Parathyroid adenoma (tissue), 2 donors: ENCODE results near the gene GRAMD1B.

Source experiments
- H2AFZ ChIP-seq: fragments of 300-600 bp; sonication (generic); one replicate; pipeline ENCODE4 v1.7.0; 2017; ENCODE audit warnings: antibody characterized with exemption, mild to moderate bottlenecking
- H3K27ac ChIP-seq: fragments of 300-600 bp; sonication (generic); one replicate; pipeline ENCODE4 v1.7.0; 2017
- H3K27me3 ChIP-seq: fragments of 300-600 bp; sonication (generic); one replicate; pipeline ENCODE4 v1.7.0; 2017; ENCODE audit warnings: low read length; ENCODE audit not compliant: control insufficient read depth, insufficient read depth
- H3K36me3 ChIP-seq: fragments of 300-600 bp; sonication (generic); one replicate; pipeline ENCODE4 v1.7.0; 2017; ENCODE audit warnings: low read length; ENCODE audit not compliant: control insufficient read depth, insufficient read depth
- H3K4me1 ChIP-seq: fragments of 300-600 bp; sonication (generic); one replicate; pipeline ENCODE4 v1.7.0; 2017; ENCODE audit warnings: control low read depth
- H3K4me2 ChIP-seq: fragments of 300-600 bp; sonication (generic); one replicate; pipeline ENCODE4 v1.7.0; 2017; ENCODE audit warnings: low read length
- H3K4me3 ChIP-seq: fragments of 300-600 bp; sonication (generic); one replicate; pipeline ENCODE4 v1.7.0; 2017; ENCODE audit warnings: low read depth, low read length
- H3K79me2 ChIP-seq: fragments of 300-600 bp; sonication (generic); one replicate; pipeline ENCODE4 v1.7.0; 2017; ENCODE audit warnings: control low read depth
- H3K9ac ChIP-seq: fragments of 300-600 bp; sonication (generic); one replicate; pipeline ENCODE4 v1.7.0; 2017; ENCODE audit warnings: mild to moderate bottlenecking
- H3K9me3 ChIP-seq: fragments of 300-600 bp; sonication (generic); one replicate; pipeline ENCODE4 v1.7.0; 2017; ENCODE audit warnings: low read length; ENCODE audit not compliant: control insufficient read depth
- CTCF ChIP-seq: fragments of 300-600 bp; sonication (generic); IDR thresholded peaks from one replicate; pipeline ENCODE4 v1.7.0; 2017; ENCODE audit warnings: antibody characterized with exemption, mild to moderate bottlenecking
- donor health status: primary hyperparathyroidism.

GRAMD1B gene

GRCh38 chr11:123611698-123612097 is 181.6 kb downstream of the GRAMD1B start:
- TF ChIP-seq CTCF = no peak
- no peaks in the 10 kb centered on the region for H3K36me3 ChIP-seq

DNA sequence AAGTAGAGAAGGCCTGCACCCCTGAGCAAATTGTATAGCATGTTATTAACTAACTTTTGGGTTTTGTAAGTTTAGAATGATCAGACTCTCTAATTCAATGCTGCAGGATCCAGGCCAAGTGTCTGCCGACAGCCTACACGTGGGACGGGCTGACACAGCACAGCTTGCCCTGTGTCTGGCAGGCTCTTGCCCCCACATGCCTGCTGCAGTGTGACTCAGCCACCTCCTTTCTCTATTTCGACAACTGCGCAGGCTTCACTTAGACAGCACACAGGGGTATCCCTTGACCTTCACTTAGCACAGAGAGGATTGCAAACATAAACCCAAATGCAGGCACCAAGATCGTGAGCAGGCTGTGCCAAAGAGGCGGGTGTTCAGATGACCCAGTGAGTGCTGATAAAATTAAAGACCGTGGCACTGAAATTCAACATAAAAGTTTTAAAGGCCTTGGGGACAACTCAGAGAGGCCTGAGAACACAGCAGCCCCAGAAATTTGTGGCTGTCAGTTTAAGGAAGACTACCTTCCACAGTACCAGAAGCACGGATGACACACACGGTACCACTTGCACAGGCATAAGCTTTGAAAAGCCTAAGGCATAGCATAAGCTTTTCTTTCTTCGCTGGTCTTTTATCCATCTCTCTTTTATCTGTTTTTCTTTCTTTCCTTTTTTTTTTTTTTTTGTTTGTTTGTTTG is 186.6 kb downstream of the GRAMD1B start:
- Histone ChIP-seq H3K79me2 (no peaks in the 10 kb centered on the region), H3K9me3 (no peaks in the 10 kb centered on the region), H3K36me3 (no peaks in the 10 kb centered on the region), H3K4me3 (no peak overlapping the region), H3K27ac (no peak overlapping the region), H3K4me2 (no peak overlapping the region), H2AFZ (no peak overlapping the region), H3K9ac (no peak overlapping the region), H3K4me1 (no peaks in the 10 kb centered on the region), H3K27me3 (no peaks in the 10 kb centered on the region)
- no peak for TF ChIP-seq CTCF

More at GRCh38 chr11:123611698-123612097, 181.6 kb downstream of the GRAMD1B start:
- no peak overlapping the region for H3K4me3 ChIP-seq
- H2AFZ ChIP-seq = no peak overlapping the region
- H3K9me3 ChIP-seq = no peaks in the 10 kb centered on the region
- no peak overlapping the region for H3K9ac ChIP-seq
- H3K79me2 ChIP-seq = no peaks in the 10 kb centered on the region
- no peak overlapping the region for H3K4me2 ChIP-seq
- H3K27me3 ChIP-seq = no peaks in the 10 kb centered on the region
- H3K27ac ChIP-seq = no peak overlapping the region
- H3K4me1 ChIP-seq = no peaks in the 10 kb centered on the region

GRCh38 chr11:123622576-123622975 is 192.5 kb downstream of the GRAMD1B start:
- no peaks in the 10 kb centered on the region for H3K4me1 ChIP-seq
- no peak overlapping the region for H3K9ac ChIP-seq
- TF ChIP-seq CTCF = no peak
- no peak overlapping the region for H2AFZ ChIP-seq
- no peak overlapping the region for H3K4me3 ChIP-seq
- H3K79me2 ChIP-seq = no peaks in the 10 kb centered on the region
- H3K27me3 ChIP-seq = no peaks in the 10 kb centered on the region
- H3K9me3 ChIP-seq = no peaks in the 10 kb centered on the region
- H3K4me2 ChIP-seq = no peak overlapping the region
- H3K27ac ChIP-seq = no peak overlapping the region
- H3K36me3 ChIP-seq = no peaks in the 10 kb centered on the region

DNA sequence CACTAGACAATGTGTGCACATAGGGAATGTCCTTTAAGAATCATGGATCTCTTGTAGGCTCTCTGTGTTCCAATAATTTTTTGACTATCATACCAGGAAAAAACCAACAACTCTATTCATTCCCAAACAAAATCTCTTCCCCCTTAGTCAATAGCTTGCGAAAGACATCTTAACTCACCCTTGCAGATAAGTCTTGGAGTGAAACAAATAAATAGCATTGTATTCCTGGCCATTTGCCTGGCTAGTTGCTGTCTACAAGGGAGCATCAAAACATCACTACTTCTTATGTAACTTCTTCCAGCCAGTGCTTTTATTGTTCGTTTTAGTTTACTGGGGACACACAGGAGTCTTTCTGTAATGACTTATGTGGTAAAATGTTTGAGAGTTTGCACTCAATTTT is 194.9 kb downstream of the GRAMD1B start:
- Histone ChIP-seq H3K9me3 (no peaks in the 10 kb centered on the region), H3K27ac (no peak overlapping the region), H3K36me3 (no peaks in the 10 kb centered on the region), H3K4me2 (no peak overlapping the region), H3K4me1 (no peaks in the 10 kb centered on the region), H3K4me3 (no peak overlapping the region), H3K9ac (no peak overlapping the region), H3K27me3 (no peaks in the 10 kb centered on the region), H3K79me2 (no peaks in the 10 kb centered on the region), H2AFZ (no peak overlapping the region)
- no peak for TF ChIP-seq CTCF
